ENCODE results near the gene RNASEL.

The RNASEL gene

DNA sequence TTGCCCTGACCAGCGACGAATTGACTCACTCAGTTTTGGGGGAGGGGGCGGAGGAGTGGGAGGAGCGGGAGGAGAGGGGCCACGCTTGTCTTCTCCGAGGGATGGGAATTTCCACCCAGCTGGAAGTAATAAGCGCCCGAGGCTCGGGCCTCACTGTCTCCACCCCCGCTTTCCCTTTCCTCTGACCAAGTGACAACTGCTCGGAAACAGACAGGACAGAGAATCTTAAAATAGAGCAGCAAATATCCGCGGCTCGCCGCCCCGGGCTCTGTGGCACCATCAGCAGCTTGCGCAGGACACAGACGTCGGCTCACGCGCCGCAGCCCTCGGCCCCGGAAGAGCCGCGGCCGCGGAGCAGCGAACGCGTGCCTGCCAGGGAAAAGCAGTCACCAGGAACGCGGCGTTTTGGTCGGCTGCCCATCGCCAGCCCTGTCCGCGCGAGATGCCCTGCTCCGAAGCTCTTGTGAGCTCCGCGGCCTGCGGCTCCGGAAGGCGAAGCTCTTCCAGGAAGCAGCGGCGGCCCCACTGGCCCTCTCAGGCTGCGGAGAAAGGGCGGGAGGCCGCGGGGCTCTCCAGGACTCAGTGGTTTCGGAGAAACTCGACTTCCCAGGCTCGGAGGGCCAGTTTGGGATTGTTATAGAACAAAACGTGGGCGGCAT, 25.9 kb upstream of the RNASEL start:
- Histone ChIP-seq H3K9ac (ENCODE audit: low read length) (peak overlapping the region; percentile 47), H3K4me1 (ENCODE audit: insufficient read depth, low read length, severe bottlenecking) (peaks cover 57% of the 10 kb centered on the region), H3F3A (ENCODE audit: insufficient read depth, low read length) (no peaks in the 10 kb centered on the region), H3K4me3 (ENCODE audit: low read depth, low read length, poor library complexity, severe bottlenecking) (peak overlapping the region; percentile 56), H3K4me2 (ENCODE audit: low read length) (peak overlapping the region; percentile 77), H3K9me2 (ENCODE audit: low read depth, low read length) (no peaks in the 10 kb centered on the region), H3K9me3 (ENCODE audit: low read length) (no peaks in the 10 kb centered on the region), H2AFZ (ENCODE audit: low read length) (no peak overlapping the region), H3K27ac (ENCODE audit: low read depth, low read length, poor library complexity, severe bottlenecking) (peak overlapping the region; percentile 72), H4K20me1 (ENCODE audit: insufficient read depth, low read length) (no peaks in the 10 kb centered on the region), H3K27me3 (ENCODE audit: insufficient read depth, low read length) (peaks cover under 1% of the 10 kb centered on the region; the same call in 1 of the 2 replicates), H3K79me2 (ENCODE audit: insufficient read depth, low read length) (no peaks in the 10 kb centered on the region), H3K36me3 (ENCODE audit: insufficient read depth, low read length) (no peaks in the 10 kb centered on the region)
- TF ChIP-seq EZH2 (IDR thresholded peaks at IDR 0.05; ENCODE audit: borderline replicate concordance, low read length) = no peak
- TF ChIP-seq, protein P1, sequence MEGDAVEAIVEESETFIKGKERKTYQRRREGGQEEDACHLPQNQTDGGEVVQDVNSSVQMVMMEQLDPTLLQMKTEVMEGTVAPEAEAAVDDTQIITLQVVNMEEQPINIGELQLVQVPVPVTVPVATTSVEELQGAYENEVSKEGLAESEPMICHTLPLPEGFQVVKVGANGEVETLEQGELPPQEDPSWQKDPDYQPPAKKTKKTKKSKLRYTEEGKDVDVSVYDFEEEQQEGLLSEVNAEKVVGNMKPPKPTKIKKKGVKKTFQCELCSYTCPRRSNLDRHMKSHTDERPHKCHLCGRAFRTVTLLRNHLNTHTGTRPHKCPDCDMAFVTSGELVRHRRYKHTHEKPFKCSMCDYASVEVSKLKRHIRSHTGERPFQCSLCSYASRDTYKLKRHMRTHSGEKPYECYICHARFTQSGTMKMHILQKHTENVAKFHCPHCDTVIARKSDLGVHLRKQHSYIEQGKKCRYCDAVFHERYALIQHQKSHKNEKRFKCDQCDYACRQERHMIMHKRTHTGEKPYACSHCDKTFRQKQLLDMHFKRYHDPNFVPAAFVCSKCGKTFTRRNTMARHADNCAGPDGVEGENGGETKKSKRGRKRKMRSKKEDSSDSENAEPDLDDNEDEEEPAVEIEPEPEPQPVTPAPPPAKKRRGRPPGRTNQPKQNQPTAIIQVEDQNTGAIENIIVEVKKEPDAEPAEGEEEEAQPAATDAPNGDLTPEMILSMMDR (IDR thresholded peaks at IDR 0.05; ENCODE audit: low read length) = no peak

DNA sequence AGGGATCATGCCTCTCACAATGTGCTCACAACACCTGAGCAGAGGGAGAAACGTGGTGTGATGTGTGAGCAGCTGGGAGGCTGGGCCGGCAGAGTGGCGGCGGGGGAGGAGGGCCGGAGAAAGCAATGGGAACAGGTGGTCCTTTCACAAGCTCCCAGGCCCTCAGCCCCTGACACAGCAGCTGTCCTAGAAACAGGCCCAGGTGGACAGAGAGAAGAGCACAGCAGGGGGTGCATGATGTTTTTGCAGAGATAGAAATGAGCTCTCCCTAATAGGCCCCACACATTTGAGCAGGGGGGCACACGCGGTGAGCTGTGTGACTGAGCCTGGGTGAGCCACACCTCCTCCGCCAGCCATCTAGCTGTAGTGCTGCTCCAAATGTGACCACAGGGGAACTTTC, 22.7 kb upstream of the RNASEL start:
- Histone ChIP-seq H2AFZ (ENCODE audit: low read length) (no peak overlapping the region), H3K27me3 (ENCODE audit: insufficient read depth, low read length) (peaks cover 6% of the 10 kb centered on the region; the same call in 1 of the 2 replicates), H3K4me2 (ENCODE audit: low read length) (no peak overlapping the region), H3K9me3 (ENCODE audit: low read length) (no peaks in the 10 kb centered on the region), H3K36me3 (ENCODE audit: insufficient read depth, low read length) (no peaks in the 10 kb centered on the region), H3K9ac (ENCODE audit: low read length) (no peak overlapping the region), H3K79me2 (ENCODE audit: insufficient read depth, low read length) (no peaks in the 10 kb centered on the region), H3F3A (ENCODE audit: insufficient read depth, low read length) (no peaks in the 10 kb centered on the region), H4K20me1 (ENCODE audit: insufficient read depth, low read length) (no peaks in the 10 kb centered on the region), H3K4me3 (ENCODE audit: low read depth, low read length, poor library complexity, severe bottlenecking) (no peak overlapping the region), H3K9me2 (ENCODE audit: low read depth, low read length) (no peaks in the 10 kb centered on the region), H3K4me1 (ENCODE audit: insufficient read depth, low read length, severe bottlenecking) (peaks cover 42% of the 10 kb centered on the region), H3K27ac (ENCODE audit: low read depth, low read length, poor library complexity, severe bottlenecking) (no peak overlapping the region)
- TF ChIP-seq, protein P1 (IDR thresholded peaks at IDR 0.05; ENCODE audit: low read length) = no peak
- no peak for TF ChIP-seq EZH2 (IDR thresholded peaks at IDR 0.05; ENCODE audit: borderline replicate concordance, low read length)

DNA sequence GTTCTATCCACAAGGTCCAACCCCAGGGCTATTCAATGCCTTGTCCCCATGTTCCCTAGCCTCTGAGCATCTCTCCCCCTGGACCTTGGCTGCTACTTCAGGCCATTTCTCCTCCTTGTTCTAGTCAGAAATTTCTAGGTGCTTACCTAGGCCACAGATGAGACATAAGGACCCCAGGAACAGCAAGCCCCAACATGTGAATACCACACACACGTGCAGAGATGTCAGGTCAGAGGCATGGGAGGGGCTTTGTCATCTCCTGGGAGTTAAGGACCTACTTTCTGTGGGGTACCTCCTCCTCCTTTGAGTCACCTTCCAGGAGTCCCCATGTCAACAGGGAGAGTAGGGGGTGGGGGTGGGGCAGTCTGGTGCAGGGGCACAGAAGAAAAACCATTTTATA, 22.3 kb upstream of the RNASEL start:
- H2AFZ ChIP-seq (ENCODE audit: low read length) = no peak overlapping the region
- H3K79me2 ChIP-seq (ENCODE audit: insufficient read depth, low read length) = no peaks in the 10 kb centered on the region
- no peak overlapping the region for H3K4me2 ChIP-seq (ENCODE audit: low read length)
- no peaks in the 10 kb centered on the region for H3K9me3 ChIP-seq (ENCODE audit: low read length)
- H3K27me3 ChIP-seq (ENCODE audit: insufficient read depth, low read length) = peaks cover 6% of the 10 kb centered on the region; the same call in 1 of the 2 replicates
- no peaks in the 10 kb centered on the region for H3K36me3 ChIP-seq (ENCODE audit: insufficient read depth, low read length)
- no peak overlapping the region for H3K4me3 ChIP-seq (ENCODE audit: low read depth, low read length, poor library complexity, severe bottlenecking)
- no peak overlapping the region for H3K9ac ChIP-seq (ENCODE audit: low read length)
- no peak overlapping the region for H3K27ac ChIP-seq (ENCODE audit: low read depth, low read length, poor library complexity, severe bottlenecking)
- H4K20me1 ChIP-seq (ENCODE audit: insufficient read depth, low read length) = no peaks in the 10 kb centered on the region
- H3K9me2 ChIP-seq (ENCODE audit: low read depth, low read length) = no peaks in the 10 kb centered on the region
- no peaks in the 10 kb centered on the region for H3F3A ChIP-seq (ENCODE audit: insufficient read depth, low read length)
- peaks cover 38% of the 10 kb centered on the region for H3K4me1 ChIP-seq (ENCODE audit: insufficient read depth, low read length, severe bottlenecking)
- TF ChIP-seq, protein P1 (IDR thresholded peaks at IDR 0.05; ENCODE audit: low read length) = no peak
- TF ChIP-seq EZH2 (IDR thresholded peaks at IDR 0.05; ENCODE audit: borderline replicate concordance, low read length) = no peak

Measured in OCI-LY1 (cell line).